Chondrocyte (in vitro differentiated cells): Measurements from ENCODE around the gene HECW1. TPM values are rescaled to one million over a fixed set of nuclear protein-coding genes. Genes with fewer than 3 reads are reported as not detected.
"Not testable (repeated sequence)": the region's sequence is repeated elsewhere in the genome, so short reads cannot be mapped to it uniquely, and the experiment has no call there.

Experiments
- DNase-seq: peaks from one replicate; pipeline ENCODE4 v3.0.0; 2021; ENCODE audit warnings: mixed read lengths, low spot score
- H3K27ac Mint-ChIP-seq: one replicate; pipeline ENCODE4 v1.8.0; 2021; ENCODE audit warnings: mild to moderate bottlenecking, moderate library complexity, mixed read lengths; ENCODE audit not compliant: unreplicated experiment
- H3K27me3 Mint-ChIP-seq: 2 replicates; pipeline ENCODE4 v1.8.0; 2021; ENCODE audit warnings: low read depth, mixed read lengths
- H3K36me3 Mint-ChIP-seq: 2 replicates; pipeline ENCODE4 v1.8.0; 2021; ENCODE audit warnings: low read depth, mixed read lengths
- H3K4me1 Mint-ChIP-seq: 2 replicates; pipeline ENCODE4 v1.8.0; 2021; ENCODE audit warnings: low read depth, mild to moderate bottlenecking, mixed read lengths
- H3K4me3 Mint-ChIP-seq: one replicate; pipeline ENCODE4 v1.8.0; 2021; ENCODE audit warnings: mild to moderate bottlenecking, moderate library complexity, mixed read lengths; ENCODE audit not compliant: unreplicated experiment
- H3K9me3 Mint-ChIP-seq: 2 replicates; pipeline ENCODE4 v1.8.0; 2021; ENCODE audit warnings: low read depth, mixed read lengths
- total RNA-seq: library from RNA; stranded (reverse); gene quantifications from 3 replicates; pipeline ENCODE4 v1.2.1, GENCODE V29; 2021
- TF ChIP-seq, protein P1 (sequence below): fragments of 200-600 bp; sonication (generic); IDR thresholded peaks from 2 replicates; pipeline ENCODE4 v1.5.0; 2021; ENCODE audit warnings: antibody characterized with exemption, mild to moderate bottlenecking, moderate library complexity

Gene HECW1
- total RNA-seq, 1 donor from 2014 or later = 1.9 TPM

DNA sequence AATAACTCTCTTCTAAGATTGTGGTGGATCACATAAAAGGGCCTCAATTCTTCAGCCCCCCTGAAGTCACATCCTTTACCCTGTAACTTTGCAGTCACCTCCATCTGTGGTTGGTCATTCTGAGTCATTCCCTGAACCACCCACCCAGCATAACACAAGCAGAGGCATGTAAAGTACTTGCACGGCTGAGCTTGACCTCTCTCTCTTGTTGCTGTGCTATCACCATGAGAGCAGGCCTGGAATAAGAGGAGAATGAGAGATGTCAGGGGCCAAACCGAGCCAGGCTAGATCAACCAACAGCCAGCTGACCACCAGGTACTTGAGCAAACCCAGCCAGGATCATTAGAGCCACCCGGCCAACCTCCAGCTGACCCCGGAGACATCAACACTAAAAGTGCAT is 457.0 kb downstream of the HECW1 start:
- Mint-ChIP-seq H3K36me3 (no peaks in the 10 kb centered on the region), H3K27me3 (no peaks in the 10 kb centered on the region), H3K4me1 (peaks cover 15% of the 10 kb centered on the region), H3K4me3 (no peak overlapping the region), H3K27ac (no peak overlapping the region), H3K9me3 (no peaks in the 10 kb centered on the region)
- no peak for DNase-seq
- TF ChIP-seq, protein P1, sequence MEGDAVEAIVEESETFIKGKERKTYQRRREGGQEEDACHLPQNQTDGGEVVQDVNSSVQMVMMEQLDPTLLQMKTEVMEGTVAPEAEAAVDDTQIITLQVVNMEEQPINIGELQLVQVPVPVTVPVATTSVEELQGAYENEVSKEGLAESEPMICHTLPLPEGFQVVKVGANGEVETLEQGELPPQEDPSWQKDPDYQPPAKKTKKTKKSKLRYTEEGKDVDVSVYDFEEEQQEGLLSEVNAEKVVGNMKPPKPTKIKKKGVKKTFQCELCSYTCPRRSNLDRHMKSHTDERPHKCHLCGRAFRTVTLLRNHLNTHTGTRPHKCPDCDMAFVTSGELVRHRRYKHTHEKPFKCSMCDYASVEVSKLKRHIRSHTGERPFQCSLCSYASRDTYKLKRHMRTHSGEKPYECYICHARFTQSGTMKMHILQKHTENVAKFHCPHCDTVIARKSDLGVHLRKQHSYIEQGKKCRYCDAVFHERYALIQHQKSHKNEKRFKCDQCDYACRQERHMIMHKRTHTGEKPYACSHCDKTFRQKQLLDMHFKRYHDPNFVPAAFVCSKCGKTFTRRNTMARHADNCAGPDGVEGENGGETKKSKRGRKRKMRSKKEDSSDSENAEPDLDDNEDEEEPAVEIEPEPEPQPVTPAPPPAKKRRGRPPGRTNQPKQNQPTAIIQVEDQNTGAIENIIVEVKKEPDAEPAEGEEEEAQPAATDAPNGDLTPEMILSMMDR = no peak

GRCh38 chr7:43570688-43571365 is 458.4 kb downstream of the HECW1 start:
- TF ChIP-seq, protein P1 = no peak
- H3K36me3 Mint-ChIP-seq = no peaks in the 10 kb centered on the region
- H3K9me3 Mint-ChIP-seq = no peaks in the 10 kb centered on the region
- H3K4me1 Mint-ChIP-seq = peaks cover 15% of the 10 kb centered on the region
- H3K4me3 Mint-ChIP-seq = no peak overlapping the region
- H3K27ac Mint-ChIP-seq = peak overlapping the region; percentile 69
- no peak for DNase-seq
- H3K27me3 Mint-ChIP-seq = no peaks in the 10 kb centered on the region

DNA sequence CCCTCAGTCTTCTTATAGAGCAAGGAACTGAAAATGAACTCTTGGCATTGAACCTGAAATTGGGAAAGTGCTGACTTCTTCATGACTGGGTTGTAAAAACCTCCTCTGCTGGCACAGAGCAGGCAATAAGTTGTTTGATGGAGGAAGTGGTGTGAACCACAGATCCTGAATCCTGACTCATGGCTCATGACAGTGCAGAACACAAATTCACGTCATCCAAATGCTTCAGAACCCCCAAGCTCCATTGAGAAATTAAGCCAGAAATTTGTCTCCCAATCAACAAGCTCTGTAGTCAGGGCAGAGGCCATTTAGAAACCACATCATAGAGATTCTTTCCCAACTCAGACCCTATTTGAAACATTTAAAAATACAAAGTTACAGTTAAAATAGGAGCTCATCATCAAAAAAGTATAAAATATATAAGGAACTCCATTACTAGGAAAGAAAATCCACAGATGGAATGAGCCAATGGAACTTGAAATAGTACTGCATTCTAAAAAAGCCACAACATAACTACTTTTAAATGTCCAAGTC is 460.1 kb downstream of the HECW1 start:
- no peaks in the 10 kb centered on the region for H3K9me3 Mint-ChIP-seq
- H3K4me1 Mint-ChIP-seq = peaks cover 13% of the 10 kb centered on the region
- peak overlapping the region; percentile 86 for H3K27ac Mint-ChIP-seq
- no peak for DNase-seq
- H3K4me3 Mint-ChIP-seq = no peak overlapping the region
- no peaks in the 10 kb centered on the region for H3K36me3 Mint-ChIP-seq
- no peaks in the 10 kb centered on the region for H3K27me3 Mint-ChIP-seq
- TF ChIP-seq, protein P1 = no peak

- H3K9me3 Mint-ChIP-seq, H3K4me1 Mint-ChIP-seq, H3K27ac Mint-ChIP-seq, DNase-seq, H3K27me3 Mint-ChIP-seq, H3K4me3 Mint-ChIP-seq, H3K36me3 Mint-ChIP-seq: not testable (repeated sequence)
Measured at GRCh38 chr7:43573832-43574231, 461.4 kb downstream of the HECW1 start.

- no peak overlapping the region for H3K4me3 Mint-ChIP-seq
- TF ChIP-seq, protein P1 = no peak
Measured at GRCh38 chr7:43575506-43575905, 463.1 kb downstream of the HECW1 start.

DNA sequence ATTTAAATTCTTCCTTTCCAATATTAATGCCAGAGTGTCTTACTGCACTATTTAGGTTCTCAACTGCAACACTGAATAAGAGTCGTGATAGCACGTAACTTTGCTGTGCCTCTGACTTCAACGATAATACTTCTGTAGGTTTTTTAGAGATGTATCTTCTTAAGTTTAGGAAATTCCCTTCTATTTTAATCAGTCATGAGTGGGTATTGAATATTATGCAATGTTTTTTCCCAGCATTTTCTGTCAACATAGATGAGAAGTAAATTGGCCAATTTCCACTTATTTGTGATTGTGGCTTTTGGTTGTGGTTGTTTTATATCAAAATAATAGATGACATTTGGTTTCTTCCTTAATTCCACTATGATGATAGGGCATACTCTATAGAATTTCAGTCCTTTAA is 463.8 kb downstream of the HECW1 start:
- Mint-ChIP-seq H3K4me1 (peaks cover 7% of the 10 kb centered on the region), H3K36me3 (peaks cover 7% of the 10 kb centered on the region), H3K9me3 (peaks cover 3% of the 10 kb centered on the region), H3K4me3 (no peak overlapping the region), H3K27me3 (peaks cover 7% of the 10 kb centered on the region), H3K27ac (no peak overlapping the region)
- no peak for DNase-seq
- TF ChIP-seq, protein P1 = no peak

More at GRCh38 chr7:43575506-43575905, 463.1 kb downstream of the HECW1 start:
- peaks cover 7% of the 10 kb centered on the region for H3K4me1 Mint-ChIP-seq
- H3K9me3 Mint-ChIP-seq = peaks cover 3% of the 10 kb centered on the region
- peaks cover 7% of the 10 kb centered on the region for H3K36me3 Mint-ChIP-seq
- H3K27ac Mint-ChIP-seq = no peak overlapping the region
- H3K27me3 Mint-ChIP-seq = peaks cover 2% of the 10 kb centered on the region
- no peak for DNase-seq
